HFFc6 (cell line): Measurements from ENCODE around the gene NKX2-8. TPM values are rescaled to one million over a fixed set of nuclear protein-coding genes. Genes with fewer than 3 reads are reported as not detected.

Experiments
- DNase-seq: peaks from one replicate; pipeline ENCODE4 v3.0.0-alpha.2; 2018
- H3K27ac Mint-ChIP-seq: 2 replicates; pipeline ENCODE4 v1.8.0; 2020; ENCODE audit warnings: mild to moderate bottlenecking, mixed read lengths
- H3K27me3 Mint-ChIP-seq: 2 replicates; pipeline ENCODE4 v1.8.0; 2021; ENCODE audit warnings: mild to moderate bottlenecking, moderate library complexity, mixed read lengths; ENCODE audit not compliant: insufficient read depth
- H3K36me3 Mint-ChIP-seq: 2 replicates; pipeline ENCODE4 v1.8.0; 2021; ENCODE audit warnings: low read depth, mixed read lengths
- H3K4me1 Mint-ChIP-seq: 2 replicates; pipeline ENCODE4 v1.8.0; 2020; ENCODE audit warnings: low read depth, mixed read lengths
- H3K4me3 Mint-ChIP-seq: 2 replicates; pipeline ENCODE4 v1.8.0; 2020; ENCODE audit warnings: mild to moderate bottlenecking, moderate library complexity, mixed read lengths
- H3K9me3 Mint-ChIP-seq: 2 replicates; pipeline ENCODE4 v1.8.0; 2020; ENCODE audit warnings: mild to moderate bottlenecking, mixed read lengths
- CTCF ChIP-seq: fragments of 200-600 bp; sonication (generic); IDR thresholded peaks from 2 replicates; pipeline ENCODE4 v1.5.0; 2021; ENCODE audit warnings: antibody characterized with exemption, mild to moderate bottlenecking
- long read RNA-seq: library from polyadenylated mRNA; unstranded; transcript quantifications from one replicate; pipeline ENCODE4 v2.0.0, GENCODE V29; 2019
- total RNA-seq, 6 experiments: library from RNA; stranded (reverse); fragmentation: NEBNext Ultra II Directional; extraction: Animal tissue kit (Norgen Biotek cat#: 25700); gene quantifications; 2 replicates in 1 of 6; 3 replicates in 5 of 6; pipeline ENCODE4 v1.2.3, GENCODE V29; 2021

NKX2-8 gene
- total RNA-seq, result not detected
- long read RNA-seq, result 0 reads

- TF ChIP-seq CTCF, result no peak
- Mint-ChIP-seq H3K4me3 (no peak within 1 kb of the TSS), H3K9me3 (no peaks in the 10 kb centered on the region), H3K27me3 (peaks cover 49% of the 10 kb centered on the region), H3K27ac (no peak within 1 kb of the TSS), H3K4me1 (no peaks in the 10 kb centered on the region), H3K36me3 (no peaks in the 10 kb centered on the region)
- no peak for DNase-seq
Observed at GRCh38 chr14:36582011-36582873, at the start of gene NKX2-8. NKX2-8 (minus strand) TSS chr14:36582614; CDS start chr14:36582389, 225 bp downstream.

- Mint-ChIP-seq H3K27ac (no peak overlapping the region), H3K9me3 (no peaks in the 10 kb centered on the region), H3K27me3 (peaks cover 9% of the 10 kb centered on the region), H3K4me1 (no peaks in the 10 kb centered on the region), H3K36me3 (no peaks in the 10 kb centered on the region), H3K4me3 (no peak overlapping the region)
- no peak for TF ChIP-seq CTCF
- DNase-seq, result no peak
Observed at GRCh38 chr14:36627981-36628380, 45.6 kb upstream of the NKX2-8 start.

- no peak for TF ChIP-seq CTCF
- Mint-ChIP-seq H3K36me3 (no peaks in the 10 kb centered on the region), H3K4me3 (no peak overlapping the region), H3K27me3 (peaks cover 4% of the 10 kb centered on the region), H3K27ac (no peak overlapping the region), H3K4me1 (no peaks in the 10 kb centered on the region), H3K9me3 (no peaks in the 10 kb centered on the region)
- DNase-seq, result no peak
Observed at GRCh38 chr14:36626151-36626550, 43.7 kb upstream of the NKX2-8 start.

- no peak for DNase-seq
- H3K9me3 Mint-ChIP-seq, result no peaks in the 10 kb centered on the region
- H3K27me3 Mint-ChIP-seq, result peaks cover 3% of the 10 kb centered on the region
- no peaks in the 10 kb centered on the region for H3K4me1 Mint-ChIP-seq
- H3K27ac Mint-ChIP-seq, result no peak overlapping the region
- no peak for TF ChIP-seq CTCF
- H3K4me3 Mint-ChIP-seq, result no peak overlapping the region
- H3K36me3 Mint-ChIP-seq, result no peaks in the 10 kb centered on the region
Observed at GRCh38 chr14:36625436-36625835, 43.0 kb upstream of the NKX2-8 start.

- Mint-ChIP-seq H3K4me3 (no peak overlapping the region), H3K27me3 (peaks cover 2% of the 10 kb centered on the region), H3K27ac (no peak overlapping the region), H3K9me3 (no peaks in the 10 kb centered on the region), H3K36me3 (no peaks in the 10 kb centered on the region), H3K4me1 (no peaks in the 10 kb centered on the region)
- TF ChIP-seq CTCF, result no peak
- DNase-seq, result no peak
Observed at GRCh38 chr14:36625014-36625413, 42.6 kb upstream of the NKX2-8 start.
